Stomach (tissue), 9 donors: Measurements from ENCODE around the gene OR11H6. TPM values are rescaled to one million over a fixed set of nuclear protein-coding genes. Genes with fewer than 3 reads are reported as not detected.
"Not testable (repeated sequence)": the region's sequence is repeated elsewhere in the genome, so short reads cannot be mapped to it uniquely, and the experiment has no call there.

Experiments
- DNase-seq, 2 donors: peaks; one replicate each; pipeline versions ENCODE4 v3.0.0 to v3.0.0-alpha.2; 2013 to 2019
- H3K27ac ChIP-seq, 5 donors: fragments of 200-600 bp in 4 of 5; sonication (generic) in 4 of 5; one replicate each; pipeline ENCODE4 v1.5.1; 2013 to 2019; ENCODE audit warnings: mild to moderate bottlenecking in 1 of 5, moderate library complexity in 1 of 5
- H3K27me3 ChIP-seq, 3 donors: fragments of 200-600 bp; sonication (generic); one replicate each; pipeline ENCODE4 v1.5.1; 2017 to 2019; ENCODE audit warnings: mixed run types in 1 of 3
- H3K36me3 ChIP-seq, 4 donors: fragments of 200-600 bp; sonication (generic); 1 replicate in 3 of 4; 2 replicates in 1 of 4; pipeline ENCODE4 v1.5.1; 2016 to 2019
- H3K4me1 ChIP-seq, 4 donors: fragments of 200-600 bp; sonication (generic); one replicate each; pipeline ENCODE4 v1.5.1; 2016 to 2019
- H3K4me3 ChIP-seq, 4 donors: fragments of 200-600 bp; sonication (generic) in 3 of 4; one replicate each; pipeline ENCODE4 v1.5.1; 2016 to 2019; ENCODE audit warnings: mild to moderate bottlenecking in 1 of 4
- H3K9me3 ChIP-seq, 4 donors: fragments of 200-600 bp; sonication (generic); one replicate each; pipeline ENCODE4 v1.5.1; 2016 to 2019
- EP300 ChIP-seq: sonication (generic); formaldehyde crosslinking; IDR thresholded peaks from one replicate; pipeline ENCODE4 v1.6.1; 2017; ENCODE audit warnings: antibody characterized with exemption
- POLR2A ChIP-seq, 4 donors: fragments of 450-650 bp; IDR thresholded peaks; one replicate each; pipeline ENCODE4 v1.6.1; 2016; ENCODE audit warnings: antibody characterized with exemption in 4 of 4, control low read depth in 2 of 4, mild to moderate bottlenecking in 1 of 4, moderate library complexity in 1 of 4
- POLR2AphosphoS5 ChIP-seq, 3 donors: sonication (generic); formaldehyde crosslinking; IDR thresholded peaks; one replicate each; pipeline ENCODE4 v1.6.1; 2016; ENCODE audit warnings: antibody characterized with exemption in 3 of 3
- WGBS, 5 donors: extraction: QIAGEN DNeasy Blood & Tissue Kit in 3 of 5; methylation state at CpG; one replicate each; pipeline versions ENCODE4 v1.1.5 to v1.1.7; 2013 to 2018; 5-methylcytosine and 5-hydroxymethylcytosine counted together
- intact Hi-C: fragments of 100-400 bp; cut with DNase I; formaldehyde crosslinking; loops from one replicate; pipeline ENCODE4 v1.15.1; 2023; ENCODE audit warnings: low total_unique reads
- polyA plus RNA-seq, 3 donors: library from polyadenylated mRNA; stranded (reverse); fragments of 200-250 nt; gene quantifications; one replicate each; pipeline ENCODE4 v1.2.3, GENCODE V29; 2013
- total RNA-seq, 5 donors: library from RNA; depleted of rRNA; stranded (reverse); fragments of >200 nt; gene quantifications; one replicate each; pipeline versions ENCODE4 v1.1.0 to v1.2.3, GENCODE V29; 2014 to 2016
- TF ChIP-seq, protein P1 (sequence below), 7 experiments: fragments of 450-650 bp in 4 of 7; fragments of 200-600 bp in 3 of 7; sonication (generic) in 3 of 7; IDR thresholded peaks; one replicate each; pipeline ENCODE4 v1.5.1; 2016 to 2019; ENCODE audit warnings: antibody characterized with exemption in 7 of 7, control low read depth in 2 of 7, mild to moderate bottlenecking in 1 of 7
- donor health status: healthy with polysubstance abuse.
- donor health status: Bipolar disorder and iron deficiency.
- donor health status: healthy.

OR11H6 gene
- total and polyA plus RNA-seq, 8 donors: not detected

DNA sequence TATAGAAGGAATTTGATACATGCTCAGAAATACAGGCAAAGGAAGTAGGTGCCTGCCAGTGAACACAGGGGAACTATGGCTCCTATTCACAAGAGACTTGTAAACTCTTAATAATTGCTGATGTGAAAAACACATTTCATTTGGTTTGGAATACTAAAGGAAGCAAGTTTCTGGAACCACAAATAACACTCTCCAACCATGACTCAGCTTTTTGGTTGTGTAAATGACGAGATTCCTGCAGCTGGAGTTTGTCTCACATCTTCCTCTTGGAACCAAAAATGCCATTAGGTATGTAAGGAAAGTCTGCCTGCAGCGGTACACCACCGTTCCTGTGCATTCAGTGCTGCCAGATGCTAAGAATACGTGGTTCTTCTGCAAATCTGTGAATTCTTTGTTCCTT, 4.5 kb upstream of the OR11H6 start:
- no peak for DNase-seq
- Histone ChIP-seq H3K36me3 (no peaks in the 10 kb centered on the region), H3K4me1 (no peaks in the 10 kb centered on the region), H3K27ac (no peak overlapping the region), H3K9me3 (peaks cover 0 to 7% (median 2%) of the 10 kb centered on the region in 4 donors), H3K4me3 (no peak overlapping the region), H3K27me3 (no peaks in the 10 kb centered on the region)
- WGBS, 5 donors: 40 to 53% (median 44%) methylated on average over 4 of the region's 4 CpGs
- intact Hi-C loops: no loop called here
- TF ChIP-seq, protein P1, sequence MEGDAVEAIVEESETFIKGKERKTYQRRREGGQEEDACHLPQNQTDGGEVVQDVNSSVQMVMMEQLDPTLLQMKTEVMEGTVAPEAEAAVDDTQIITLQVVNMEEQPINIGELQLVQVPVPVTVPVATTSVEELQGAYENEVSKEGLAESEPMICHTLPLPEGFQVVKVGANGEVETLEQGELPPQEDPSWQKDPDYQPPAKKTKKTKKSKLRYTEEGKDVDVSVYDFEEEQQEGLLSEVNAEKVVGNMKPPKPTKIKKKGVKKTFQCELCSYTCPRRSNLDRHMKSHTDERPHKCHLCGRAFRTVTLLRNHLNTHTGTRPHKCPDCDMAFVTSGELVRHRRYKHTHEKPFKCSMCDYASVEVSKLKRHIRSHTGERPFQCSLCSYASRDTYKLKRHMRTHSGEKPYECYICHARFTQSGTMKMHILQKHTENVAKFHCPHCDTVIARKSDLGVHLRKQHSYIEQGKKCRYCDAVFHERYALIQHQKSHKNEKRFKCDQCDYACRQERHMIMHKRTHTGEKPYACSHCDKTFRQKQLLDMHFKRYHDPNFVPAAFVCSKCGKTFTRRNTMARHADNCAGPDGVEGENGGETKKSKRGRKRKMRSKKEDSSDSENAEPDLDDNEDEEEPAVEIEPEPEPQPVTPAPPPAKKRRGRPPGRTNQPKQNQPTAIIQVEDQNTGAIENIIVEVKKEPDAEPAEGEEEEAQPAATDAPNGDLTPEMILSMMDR (IDR thresholded peaks at IDR 0.05): no peak

GRCh38 chr14:20228681-20229080, 5.2 kb downstream of the OR11H6 start, which contains the start of gene OR11H7:
OR11H7 (plus strand) TSS chr14:20228981.
- Histone ChIP-seq H3K9me3 (peaks cover 0 to 17% (median 16%) of the 10 kb centered on the region in 4 donors), H3K4me1 (no peaks in the 10 kb centered on the region), H3K36me3 (no peaks in the 10 kb centered on the region), H3K27me3 (no peaks in the 10 kb centered on the region), H3K27ac (no peak within 1 kb of the TSS), H3K4me3 (no peak within 1 kb of the TSS)
- TF ChIP-seq EP300 (no peak), POLR2AphosphoS5 (IDR thresholded peaks at IDR 0.05) (no peak), POLR2A (IDR thresholded peaks at IDR 0.05) (no peak)
- TF ChIP-seq, protein P1 (IDR thresholded peaks at IDR 0.05): no peak
- 37 to 66% (median 47%) methylated on average over 1 of the region's 1 CpG for WGBS, 5 donors
- no peak for DNase-seq
- intact Hi-C loops: no loop called here

DNA sequence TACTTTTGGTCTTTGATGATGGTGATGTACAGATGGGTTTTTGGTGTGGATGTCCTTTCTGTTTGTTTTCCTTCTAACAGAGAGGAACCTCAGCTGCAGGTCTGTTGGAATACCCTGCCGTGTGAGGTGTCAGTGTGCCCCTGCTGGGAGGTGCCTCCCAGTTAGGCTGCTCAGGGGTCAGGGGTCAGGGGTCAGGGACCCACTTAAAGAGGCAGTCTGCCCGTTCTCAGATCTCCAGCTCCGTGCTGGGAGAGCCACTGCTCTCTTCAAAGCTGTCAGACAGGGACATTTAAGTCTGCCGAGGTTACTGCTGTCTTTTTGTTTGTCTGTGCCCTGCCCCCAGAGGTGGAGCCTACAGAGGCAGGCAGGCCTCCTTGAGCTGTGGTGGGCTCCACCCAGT, 11.9 kb downstream of the OR11H6 start:
- H3K36me3 ChIP-seq, H3K4me3 ChIP-seq, H3K4me1 ChIP-seq, intact Hi-C loops, H3K27ac ChIP-seq, DNase-seq, H3K27me3 ChIP-seq, H3K9me3 ChIP-seq: not testable (repeated sequence)
- WGBS, 5 donors: 72 to 94% (median 82%) methylated on average over 4 of the region's 4 CpGs; no CpG with 5 or more reads in 1 of the 5 donors

GRCh38 chr14:20247646-20248246, 24.2 kb downstream of the OR11H6 start:
- H3K36me3 ChIP-seq: no peaks in the 10 kb centered on the region
- no peaks in the 10 kb centered on the region for H3K4me1 ChIP-seq
- no peaks in the 10 kb centered on the region for H3K27me3 ChIP-seq
- H3K4me3 ChIP-seq: no peak overlapping the region
- peaks cover 3 to 22% (median 5%) of the 10 kb centered on the region in 4 donors for H3K9me3 ChIP-seq
- intact Hi-C loops: no loop called here
- DNase-seq: no peak
- H3K27ac ChIP-seq: no peak overlapping the region
- TF ChIP-seq, protein P1 (IDR thresholded peaks at IDR 0.05): no peak
- TF ChIP-seq POLR2AphosphoS5 (IDR thresholded peaks at IDR 0.05) (no peak), POLR2A (IDR thresholded peaks at IDR 0.05) (no peak), EP300 (no peak)
- WGBS, 5 donors: 60 to 71% (median 65%) methylated on average over 3 of the region's 3 CpGs

- 45 to 56% (median 53%) methylated on average over 3 of the region's 3 CpGs for WGBS, 5 donors
- intact Hi-C loops: no loop called here
- Histone ChIP-seq H3K27me3 (no peaks in the 10 kb centered on the region), H3K36me3 (no peaks in the 10 kb centered on the region), H3K4me3 (no peak overlapping the region), H3K4me1 (no peaks in the 10 kb centered on the region), H3K9me3 (no peaks in the 10 kb centered on the region), H3K27ac (no peak overlapping the region)
- no peak for DNase-seq
- TF ChIP-seq EP300: no peak
- TF ChIP-seq, protein P1 (IDR thresholded peaks at IDR 0.05): no peak
- TF ChIP-seq POLR2A (IDR thresholded peaks at IDR 0.05): no peak
- TF ChIP-seq POLR2AphosphoS5 (IDR thresholded peaks at IDR 0.05): no peak
These were observed 39.2 kb downstream of the OR11H6 start for GRCh38 chr14:20262642-20263128.

GRCh38 chr14:20264361-20264760, 40.9 kb downstream of the OR11H6 start:
- H3K27me3 ChIP-seq, intact Hi-C loops, H3K36me3 ChIP-seq, H3K4me3 ChIP-seq, H3K9me3 ChIP-seq, H3K27ac ChIP-seq, DNase-seq, H3K4me1 ChIP-seq: not testable (repeated sequence)
- 89 to 95% (median 93%) methylated on average over 5 of the region's 5 CpGs for WGBS, 5 donors
